ENCODE data around the gene TMEM272. TPM values are rescaled to one million over a fixed set of nuclear protein-coding genes. Genes with fewer than 3 reads are reported as not detected.

TMEM272 gene
- polyA plus RNA-seq, 3 donors, result 0.02 to 0.03 TPM; not detected in 1

- 61 to 71% (median 69%) methylated on average over 11 of the region's 11 CpGs for WGBS, 3 donors
- H3K27ac ChIP-seq (ENCODE audit: low read depth, low read length), result no peak overlapping the region
Measured at GRCh38 chr13:51858433-51859247, 13.7 kb upstream of the TMEM272 start.

GRCh38 chr13:51856998-51857397 is 12.0 kb upstream of the TMEM272 start:
- H3K27ac ChIP-seq (ENCODE audit: low read depth, low read length), result no peak overlapping the region
- 34 to 78% (median 70%) methylated on average over 1 of the region's 1 CpG for WGBS, 3 donors

GRCh38 chr13:51856027-51856736 is 11.2 kb upstream of the TMEM272 start:
- 92 to 95% (median 95%) methylated on average over 1 of the region's 1 CpG for WGBS, 3 donors

GRCh38 chr13:51849145-51850101 is 4.4 kb upstream of the TMEM272 start:
- H3K27ac ChIP-seq (ENCODE audit: low read depth, low read length), result no peak overlapping the region
- WGBS, 3 donors, result 62 to 66% (median 64%) methylated on average over 21 of the region's 21 CpGs

More at GRCh38 chr13:51856027-51856736, 11.2 kb upstream of the TMEM272 start:
- no peak overlapping the region for H3K27ac ChIP-seq (ENCODE audit: low read depth, low read length)

GRCh38 chr13:51848674-51849073 is 3.7 kb upstream of the TMEM272 start:
- no peak overlapping the region for H3K27ac ChIP-seq (ENCODE audit: low read depth, low read length)
- 59 to 75% (median 67%) methylated on average over 4 of the region's 4 CpGs for WGBS, 3 donors

GRCh38 chr13:51846756-51847155 is 1.8 kb upstream of the TMEM272 start:
- WGBS, 3 donors, result 76 to 86% (median 85%) methylated on average over 1 of the region's 1 CpG
- no peak overlapping the region for H3K27ac ChIP-seq (ENCODE audit: low read depth, low read length)

- 56 to 70% (median 62%) methylated on average over 5 of the region's 5 CpGs for WGBS, 3 donors
- no peak overlapping the region for H3K27ac ChIP-seq (ENCODE audit: low read depth, low read length)
Measured at GRCh38 chr13:51845574-51846318, 769 bp upstream of the TMEM272 start.

GRCh38 chr13:51843529-51843928 is 1.4 kb downstream of the TMEM272 start:
- 57 to 79% (median 61%) methylated on average over 3 of the region's 3 CpGs for WGBS, 3 donors
- H3K27ac ChIP-seq (ENCODE audit: low read depth, low read length), result no peak overlapping the region

- H3K27ac ChIP-seq (ENCODE audit: low read depth, low read length), result no peak overlapping the region
- WGBS, 3 donors, result 71 to 82% (median 80%) methylated on average over 6 of the region's 6 CpGs
Measured at GRCh38 chr13:51841732-51842131, 3.2 kb downstream of the TMEM272 start.

GRCh38 chr13:51840917-51841316 is 4.1 kb downstream of the TMEM272 start:
- no peak overlapping the region for H3K27ac ChIP-seq (ENCODE audit: low read depth, low read length)
- WGBS, 3 donors, result 81 to 86% (median 85%) methylated on average over 6 of the region's 6 CpGs

- no peak overlapping the region for H3K27ac ChIP-seq (ENCODE audit: low read depth, low read length)
- WGBS, 3 donors, result 76 to 88% (median 82%) methylated on average over 10 of the region's 10 CpGs
Measured at GRCh38 chr13:51839711-51840540, 5.1 kb downstream of the TMEM272 start.

- 91 to 94% (median 92%) methylated on average over 8 of the region's 8 CpGs for WGBS, 3 donors
- no peak overlapping the region for H3K27ac ChIP-seq (ENCODE audit: low read depth, low read length)
Measured at GRCh38 chr13:51838240-51838846, 6.6 kb downstream of the TMEM272 start.

- no peak overlapping the region for H3K27ac ChIP-seq (ENCODE audit: low read depth, low read length)
- WGBS, 3 donors, result 66 to 86% (median 80%) methylated on average over 3 of the region's 3 CpGs
Measured at GRCh38 chr13:51837016-51837415, 8.0 kb downstream of the TMEM272 start.

- 68 to 71% (median 71%) methylated on average over 7 of the region's 7 CpGs for WGBS, 3 donors
- no peak overlapping the region for H3K27ac ChIP-seq (ENCODE audit: low read depth, low read length)
Measured at GRCh38 chr13:51834581-51835171, 10.3 kb downstream of the TMEM272 start.

GRCh38 chr13:51833980-51834379 is 11.0 kb downstream of the TMEM272 start:
- WGBS, 3 donors, result 70 to 83% (median 71%) methylated on average over 10 of the region's 10 CpGs
- H3K27ac ChIP-seq (ENCODE audit: low read depth, low read length), result no peak overlapping the region

GRCh38 chr13:51832471-51833152 is 12.4 kb downstream of the TMEM272 start:
- WGBS, 3 donors, result 72 to 73% (median 72%) methylated on average over 6 of the region's 6 CpGs
- no peak overlapping the region for H3K27ac ChIP-seq (ENCODE audit: low read depth, low read length)

All from adipose tissue (tissue), 3 donors.